Liver (tissue), 3 donors: ENCODE data around the gene GPR132.

Source experiments
- CTCF ChIP-seq: fragments of 150-350 bp; IDR thresholded peaks from 2 replicates; pipeline ENCODE4 v1.5.1; 2017; ENCODE audit warnings: improper control_type of control experiment, low read depth, low read length; ENCODE audit not compliant: missing input control
- GABPA ChIP-seq, 2 donors: IDR thresholded peaks in 1 of 2; conservative IDR thresholded peaks in 1 of 2; 2 replicates each; pipeline ENCODE4 v1.6.1; 2016; ENCODE audit warnings: antibody characterized with exemption in 2 of 2, mild to moderate bottlenecking in 1 of 2, moderate library complexity in 1 of 2
- HNF4G ChIP-seq: IDR thresholded peaks from 2 replicates; pipeline ENCODE4 v1.6.1; 2016; ENCODE audit warnings: antibody characterized with exemption
- JUND ChIP-seq, 2 donors: IDR thresholded peaks; 2 replicates each; pipeline ENCODE4 v1.6.1; 2016; ENCODE audit warnings: antibody characterized with exemption in 2 of 2
- MAX ChIP-seq: IDR thresholded peaks from 2 replicates; pipeline ENCODE4 v1.6.1; 2016; ENCODE audit warnings: antibody characterized with exemption
- SP1 ChIP-seq: IDR thresholded peaks from 2 replicates; pipeline ENCODE4 v1.6.1; 2018; ENCODE audit warnings: antibody characterized with exemption, mild to moderate bottlenecking
- TAF1 ChIP-seq: conservative IDR thresholded peaks from 2 replicates; pipeline ENCODE4 v1.6.1; 2016; ENCODE audit warnings: antibody characterized with exemption, mild to moderate bottlenecking
- YY1 ChIP-seq: IDR thresholded peaks from 2 replicates; pipeline ENCODE4 v1.6.1; 2016; ENCODE audit warnings: antibody characterized with exemption, mild to moderate bottlenecking
- TF ChIP-seq, protein P1 (sequence below): IDR thresholded peaks from 2 replicates; pipeline ENCODE4 v1.6.1; 2016; ENCODE audit warnings: antibody characterized with exemption
- TF ChIP-seq, protein P2 (sequence below): IDR thresholded peaks from 2 replicates; pipeline ENCODE4 v1.6.1; 2016; ENCODE audit warnings: antibody characterized with exemption, mild to moderate bottlenecking
- donor health status: healthy.
- donor health status: healthy.

- TF ChIP-seq GABPA (IDR thresholded peaks at IDR 0.05 in 1 of 2, conservative IDR thresholded peaks at IDR 0.05 in 1 of 2): no peak
- no peak for TF ChIP-seq MAX
- no peak for TF ChIP-seq CTCF
- no peak for TF ChIP-seq YY1
- no peak for TF ChIP-seq TAF1
- TF ChIP-seq JUND (IDR thresholded peaks at IDR 0.05): no peak
- TF ChIP-seq, protein P1, sequence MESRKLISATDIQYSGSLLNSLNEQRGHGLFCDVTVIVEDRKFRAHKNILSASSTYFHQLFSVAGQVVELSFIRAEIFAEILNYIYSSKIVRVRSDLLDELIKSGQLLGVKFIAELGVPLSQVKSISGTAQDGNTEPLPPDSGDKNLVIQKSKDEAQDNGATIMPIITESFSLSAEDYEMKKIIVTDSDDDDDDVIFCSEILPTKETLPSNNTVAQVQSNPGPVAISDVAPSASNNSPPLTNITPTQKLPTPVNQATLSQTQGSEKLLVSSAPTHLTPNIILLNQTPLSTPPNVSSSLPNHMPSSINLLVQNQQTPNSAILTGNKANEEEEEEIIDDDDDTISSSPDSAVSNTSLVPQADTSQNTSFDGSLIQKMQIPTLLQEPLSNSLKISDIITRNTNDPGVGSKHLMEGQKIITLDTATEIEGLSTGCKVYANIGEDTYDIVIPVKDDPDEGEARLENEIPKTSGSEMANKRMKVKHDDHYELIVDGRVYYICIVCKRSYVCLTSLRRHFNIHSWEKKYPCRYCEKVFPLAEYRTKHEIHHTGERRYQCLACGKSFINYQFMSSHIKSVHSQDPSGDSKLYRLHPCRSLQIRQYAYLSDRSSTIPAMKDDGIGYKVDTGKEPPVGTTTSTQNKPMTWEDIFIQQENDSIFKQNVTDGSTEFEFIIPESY: no peak
- TF ChIP-seq HNF4G: no peak
- no peak for TF ChIP-seq SP1
- TF ChIP-seq, protein P2, sequence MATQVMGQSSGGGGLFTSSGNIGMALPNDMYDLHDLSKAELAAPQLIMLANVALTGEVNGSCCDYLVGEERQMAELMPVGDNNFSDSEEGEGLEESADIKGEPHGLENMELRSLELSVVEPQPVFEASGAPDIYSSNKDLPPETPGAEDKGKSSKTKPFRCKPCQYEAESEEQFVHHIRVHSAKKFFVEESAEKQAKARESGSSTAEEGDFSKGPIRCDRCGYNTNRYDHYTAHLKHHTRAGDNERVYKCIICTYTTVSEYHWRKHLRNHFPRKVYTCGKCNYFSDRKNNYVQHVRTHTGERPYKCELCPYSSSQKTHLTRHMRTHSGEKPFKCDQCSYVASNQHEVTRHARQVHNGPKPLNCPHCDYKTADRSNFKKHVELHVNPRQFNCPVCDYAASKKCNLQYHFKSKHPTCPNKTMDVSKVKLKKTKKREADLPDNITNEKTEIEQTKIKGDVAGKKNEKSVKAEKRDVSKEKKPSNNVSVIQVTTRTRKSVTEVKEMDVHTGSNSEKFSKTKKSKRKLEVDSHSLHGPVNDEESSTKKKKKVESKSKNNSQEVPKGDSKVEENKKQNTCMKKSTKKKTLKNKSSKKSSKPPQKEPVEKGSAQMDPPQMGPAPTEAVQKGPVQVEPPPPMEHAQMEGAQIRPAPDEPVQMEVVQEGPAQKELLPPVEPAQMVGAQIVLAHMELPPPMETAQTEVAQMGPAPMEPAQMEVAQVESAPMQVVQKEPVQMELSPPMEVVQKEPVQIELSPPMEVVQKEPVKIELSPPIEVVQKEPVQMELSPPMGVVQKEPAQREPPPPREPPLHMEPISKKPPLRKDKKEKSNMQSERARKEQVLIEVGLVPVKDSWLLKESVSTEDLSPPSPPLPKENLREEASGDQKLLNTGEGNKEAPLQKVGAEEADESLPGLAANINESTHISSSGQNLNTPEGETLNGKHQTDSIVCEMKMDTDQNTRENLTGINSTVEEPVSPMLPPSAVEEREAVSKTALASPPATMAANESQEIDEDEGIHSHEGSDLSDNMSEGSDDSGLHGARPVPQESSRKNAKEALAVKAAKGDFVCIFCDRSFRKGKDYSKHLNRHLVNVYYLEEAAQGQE: no peak
Observed at GRCh38 chr14:105007593-105008264, 57.5 kb downstream of the GPR132 start.
